NB4 (cell line): ENCODE results near the gene PROM2.

Source experiments
- CTCF ChIP-seq: IDR thresholded peaks from one replicate; pipeline ENCODE4 v1.5.1; 2012; ENCODE audit warnings: low read depth, low read length
- MAX ChIP-seq: IDR thresholded peaks from 2 replicates; pipeline ENCODE4 v1.6.1; 2011; ENCODE audit warnings: low read depth, low read length
- POLR2A ChIP-seq: IDR thresholded peaks from 2 replicates; pipeline ENCODE4 v1.6.1; 2011; ENCODE audit warnings: mild to moderate bottlenecking; ENCODE audit not compliant: insufficient read length; ENCODE audit errors: extremely low read depth

GRCh38 chr2:95306336-95306895 lies 32.2 kb downstream of the PROM2 start:
- TF ChIP-seq POLR2A: no peak
- TF ChIP-seq CTCF: no peak
- no peak for TF ChIP-seq MAX
